ENCODE results near the gene CD2BP2. TPM values are rescaled to one million over a fixed set of nuclear protein-coding genes. Genes with fewer than 3 reads are reported as not detected.

Gene CD2BP2
- total and polyA plus RNA-seq, 9 of the 15 experiments (the other 6 are each of a cell fraction or from before 2014, with no cell fraction given) = 3.9 to 51.1 (median 32.8) TPM

DNA sequence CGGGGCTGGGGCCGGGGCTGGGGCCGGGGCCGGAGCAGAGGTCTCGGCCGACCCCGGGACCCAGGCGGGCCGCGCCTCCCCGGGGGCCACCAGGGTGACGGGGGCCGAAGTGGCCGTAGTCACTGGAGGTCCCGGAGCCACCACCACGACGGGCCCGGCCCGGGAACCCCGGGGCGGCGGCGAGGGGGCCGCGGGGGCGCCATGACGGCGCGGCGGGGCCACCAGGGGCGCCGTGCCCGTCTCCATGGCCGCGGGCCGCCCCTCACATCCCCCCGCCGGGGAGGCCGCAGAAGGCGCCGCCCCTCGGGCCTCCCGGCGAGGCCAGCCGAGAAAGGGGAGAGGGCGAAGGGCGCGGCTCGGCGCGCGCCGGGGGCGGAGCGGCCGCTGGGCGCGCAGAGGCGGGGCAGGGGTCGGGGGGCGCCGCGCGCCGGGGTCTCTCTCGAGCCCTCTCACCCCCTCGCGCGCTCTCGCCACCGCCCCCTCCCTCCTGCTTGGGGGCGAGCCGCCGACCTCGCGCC, 14.9 kb upstream of the CD2BP2 start (continued):
- TF ChIP-seq, protein P1, sequence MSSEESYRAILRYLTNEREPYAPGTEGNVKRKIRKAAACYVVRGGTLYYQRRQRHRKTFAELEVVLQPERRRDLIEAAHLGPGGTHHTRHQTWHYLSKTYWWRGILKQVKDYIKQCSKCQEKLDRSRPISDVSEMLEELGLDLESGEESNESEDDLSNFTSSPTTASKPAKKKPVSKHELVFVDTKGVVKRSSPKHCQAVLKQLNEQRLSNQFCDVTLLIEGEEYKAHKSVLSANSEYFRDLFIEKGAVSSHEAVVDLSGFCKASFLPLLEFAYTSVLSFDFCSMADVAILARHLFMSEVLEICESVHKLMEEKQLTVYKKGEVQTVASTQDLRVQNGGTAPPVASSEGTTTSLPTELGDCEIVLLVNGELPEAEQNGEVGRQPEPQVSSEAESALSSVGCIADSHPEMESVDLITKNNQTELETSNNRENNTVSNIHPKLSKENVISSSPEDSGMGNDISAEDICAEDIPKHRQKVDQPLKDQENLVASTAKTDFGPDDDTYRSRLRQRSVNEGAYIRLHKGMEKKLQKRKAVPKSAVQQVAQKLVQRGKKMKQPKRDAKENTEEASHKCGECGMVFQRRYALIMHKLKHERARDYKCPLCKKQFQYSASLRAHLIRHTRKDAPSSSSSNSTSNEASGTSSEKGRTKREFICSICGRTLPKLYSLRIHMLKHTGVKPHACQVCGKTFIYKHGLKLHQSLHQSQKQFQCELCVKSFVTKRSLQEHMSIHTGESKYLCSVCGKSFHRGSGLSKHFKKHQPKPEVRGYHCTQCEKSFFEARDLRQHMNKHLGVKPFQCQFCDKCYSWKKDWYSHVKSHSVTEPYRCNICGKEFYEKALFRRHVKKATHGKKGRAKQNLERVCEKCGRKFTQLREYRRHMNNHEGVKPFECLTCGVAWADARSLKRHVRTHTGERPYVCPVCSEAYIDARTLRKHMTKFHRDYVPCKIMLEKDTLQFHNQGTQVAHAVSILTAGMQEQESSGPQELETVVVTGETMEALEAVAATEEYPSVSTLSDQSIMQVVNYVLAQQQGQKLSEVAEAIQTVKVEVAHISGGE (CRISPR knock-in tag; IDR thresholded peaks at IDR 0.05) = 0 out of 6 replicates have a peak, but pooled peaks of 1 of the 3 experiments have one; percentile 15
- peak; percentile 55; the same call in 1 of the 2 replicates for TF ChIP-seq PHF8 (IDR thresholded peaks at IDR 0.05; ENCODE audit: borderline replicate concordance, low read length)
- TF ChIP-seq MTA2 (IDR thresholded peaks at IDR 0.05; ENCODE audit: low read depth) = no peak
- TF ChIP-seq KHSRP (IDR thresholded peaks at IDR 0.05) = no peak
- TF ChIP-seq SMAD3 (CRISPR knock-in tag; conservative IDR thresholded peaks at IDR 0.05) = no peak
- TF ChIP-seq ETV5 (CRISPR knock-in tag; IDR thresholded peaks at IDR 0.05; ENCODE audit: low read depth) = no peak
- TF ChIP-seq, protein P2, sequence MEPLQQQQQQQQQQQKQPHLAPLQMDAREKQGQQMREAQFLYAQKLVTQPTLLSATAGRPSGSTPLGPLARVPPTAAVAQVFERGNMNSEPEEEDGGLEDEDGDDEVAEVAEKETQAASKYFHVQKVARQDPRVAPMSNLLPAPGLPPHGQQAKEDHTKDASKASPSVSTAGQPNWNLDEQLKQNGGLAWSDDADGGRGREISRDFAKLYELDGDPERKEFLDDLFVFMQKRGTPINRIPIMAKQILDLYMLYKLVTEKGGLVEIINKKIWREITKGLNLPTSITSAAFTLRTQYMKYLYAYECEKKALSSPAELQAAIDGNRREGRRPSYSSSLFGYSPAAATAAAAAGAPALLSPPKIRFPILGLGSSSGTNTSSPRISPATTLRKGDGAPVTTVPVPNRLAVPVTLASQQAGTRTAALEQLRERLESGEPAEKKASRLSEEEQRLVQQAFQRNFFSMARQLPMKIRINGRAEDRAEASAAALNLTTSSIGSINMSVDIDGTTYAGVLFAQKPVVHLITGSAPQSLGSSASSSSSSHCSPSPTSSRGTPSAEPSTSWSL (CRISPR knock-in tag; IDR thresholded peaks at IDR 0.05; ENCODE audit: borderline replicate concordance) = no peak
- no peak for TF ChIP-seq XRCC4 (IDR thresholded peaks at IDR 0.05; ENCODE audit: extremely low read depth, insufficient read depth, insufficient read length)
- TF ChIP-seq, protein P3, sequence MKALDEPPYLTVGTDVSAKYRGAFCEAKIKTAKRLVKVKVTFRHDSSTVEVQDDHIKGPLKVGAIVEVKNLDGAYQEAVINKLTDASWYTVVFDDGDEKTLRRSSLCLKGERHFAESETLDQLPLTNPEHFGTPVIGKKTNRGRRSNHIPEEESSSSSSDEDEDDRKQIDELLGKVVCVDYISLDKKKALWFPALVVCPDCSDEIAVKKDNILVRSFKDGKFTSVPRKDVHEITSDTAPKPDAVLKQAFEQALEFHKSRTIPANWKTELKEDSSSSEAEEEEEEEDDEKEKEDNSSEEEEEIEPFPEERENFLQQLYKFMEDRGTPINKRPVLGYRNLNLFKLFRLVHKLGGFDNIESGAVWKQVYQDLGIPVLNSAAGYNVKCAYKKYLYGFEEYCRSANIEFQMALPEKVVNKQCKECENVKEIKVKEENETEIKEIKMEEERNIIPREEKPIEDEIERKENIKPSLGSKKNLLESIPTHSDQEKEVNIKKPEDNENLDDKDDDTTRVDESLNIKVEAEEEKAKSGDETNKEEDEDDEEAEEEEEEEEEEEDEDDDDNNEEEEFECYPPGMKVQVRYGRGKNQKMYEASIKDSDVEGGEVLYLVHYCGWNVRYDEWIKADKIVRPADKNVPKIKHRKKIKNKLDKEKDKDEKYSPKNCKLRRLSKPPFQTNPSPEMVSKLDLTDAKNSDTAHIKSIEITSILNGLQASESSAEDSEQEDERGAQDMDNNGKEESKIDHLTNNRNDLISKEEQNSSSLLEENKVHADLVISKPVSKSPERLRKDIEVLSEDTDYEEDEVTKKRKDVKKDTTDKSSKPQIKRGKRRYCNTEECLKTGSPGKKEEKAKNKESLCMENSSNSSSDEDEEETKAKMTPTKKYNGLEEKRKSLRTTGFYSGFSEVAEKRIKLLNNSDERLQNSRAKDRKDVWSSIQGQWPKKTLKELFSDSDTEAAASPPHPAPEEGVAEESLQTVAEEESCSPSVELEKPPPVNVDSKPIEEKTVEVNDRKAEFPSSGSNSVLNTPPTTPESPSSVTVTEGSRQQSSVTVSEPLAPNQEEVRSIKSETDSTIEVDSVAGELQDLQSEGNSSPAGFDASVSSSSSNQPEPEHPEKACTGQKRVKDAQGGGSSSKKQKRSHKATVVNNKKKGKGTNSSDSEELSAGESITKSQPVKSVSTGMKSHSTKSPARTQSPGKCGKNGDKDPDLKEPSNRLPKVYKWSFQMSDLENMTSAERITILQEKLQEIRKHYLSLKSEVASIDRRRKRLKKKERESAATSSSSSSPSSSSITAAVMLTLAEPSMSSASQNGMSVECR (CRISPR knock-in tag; IDR thresholded peaks at IDR 0.05) = no peak; the same call in 1 of the 2 replicates
- no peak for TF ChIP-seq HNRNPLL (IDR thresholded peaks at IDR 0.05; ENCODE audit: low read depth, low read length, poor library complexity, severe bottlenecking)
- TF ChIP-seq, protein P4, sequence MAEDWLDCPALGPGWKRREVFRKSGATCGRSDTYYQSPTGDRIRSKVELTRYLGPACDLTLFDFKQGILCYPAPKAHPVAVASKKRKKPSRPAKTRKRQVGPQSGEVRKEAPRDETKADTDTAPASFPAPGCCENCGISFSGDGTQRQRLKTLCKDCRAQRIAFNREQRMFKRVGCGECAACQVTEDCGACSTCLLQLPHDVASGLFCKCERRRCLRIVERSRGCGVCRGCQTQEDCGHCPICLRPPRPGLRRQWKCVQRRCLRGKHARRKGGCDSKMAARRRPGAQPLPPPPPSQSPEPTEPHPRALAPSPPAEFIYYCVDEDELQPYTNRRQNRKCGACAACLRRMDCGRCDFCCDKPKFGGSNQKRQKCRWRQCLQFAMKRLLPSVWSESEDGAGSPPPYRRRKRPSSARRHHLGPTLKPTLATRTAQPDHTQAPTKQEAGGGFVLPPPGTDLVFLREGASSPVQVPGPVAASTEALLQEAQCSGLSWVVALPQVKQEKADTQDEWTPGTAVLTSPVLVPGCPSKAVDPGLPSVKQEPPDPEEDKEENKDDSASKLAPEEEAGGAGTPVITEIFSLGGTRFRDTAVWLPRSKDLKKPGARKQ (CRISPR knock-in tag; IDR thresholded peaks at IDR 0.05) = no peak
